ENCODE data around the gene RANGRF.

RANGRF gene

GRCh38 chr17:8282345-8282744 is 6.1 kb upstream of the RANGRF start:
- H3K4me3 ChIP-seq (ENCODE audit: low read length) = no peak overlapping the region
- no peak overlapping the region for H3K27ac ChIP-seq (ENCODE audit: low read depth, low read length)
- no peaks in the 10 kb centered on the region for H3K79me2 ChIP-seq (ENCODE audit: control insufficient read depth, low read length)
- no peaks in the 10 kb centered on the region for H3K27me3 ChIP-seq (ENCODE audit: control insufficient read depth, low read length)
- H3K36me3 ChIP-seq (ENCODE audit: control insufficient read depth, low read length) = no peaks in the 10 kb centered on the region
- peaks cover 13% of the 10 kb centered on the region for H3K4me1 ChIP-seq (ENCODE audit: control insufficient read depth, low read length)
- H3K4me2 ChIP-seq (ENCODE audit: low read length) = no peak overlapping the region
- no peaks in the 10 kb centered on the region for H4K20me1 ChIP-seq (ENCODE audit: control insufficient read depth, insufficient read depth, low read depth, low read length)
- TF ChIP-seq CTCF (IDR thresholded peaks at IDR 0.05; ENCODE audit: low read depth, low read length, poor library complexity, severe bottlenecking) (no peak), EZH2phosphoT487 (IDR thresholded peaks at IDR 0.05; ENCODE audit: borderline replicate concordance, low read length) (no peak)
- no peaks in the 10 kb centered on the region for H3K9me2 ChIP-seq (replicated peaks; ENCODE audit: control insufficient read depth, low read length)
- H3F3A ChIP-seq (ENCODE audit: control insufficient read depth, insufficient read depth) = no peaks in the 10 kb centered on the region
- no peaks in the 10 kb centered on the region for H3K9me3 ChIP-seq (ENCODE audit: control insufficient read depth, insufficient read depth, low read length)

GRCh38 chr17:8283356-8283755 is 5.1 kb upstream of the RANGRF start:
- no peak overlapping the region for H3K4me3 ChIP-seq (ENCODE audit: low read length)
- no peak overlapping the region for H3K4me2 ChIP-seq (ENCODE audit: low read length)
- TF ChIP-seq EZH2phosphoT487 (IDR thresholded peaks at IDR 0.05; ENCODE audit: borderline replicate concordance, low read length) (no peak), CTCF (IDR thresholded peaks at IDR 0.05; ENCODE audit: low read depth, low read length, poor library complexity, severe bottlenecking) (no peak)

GRCh38 chr17:8284126-8284525 is 4.3 kb upstream of the RANGRF start:
- Histone ChIP-seq H3K4me2 (ENCODE audit: low read length) (no peak overlapping the region), H3K9me2 (replicated peaks; ENCODE audit: control insufficient read depth, low read length) (no peaks in the 10 kb centered on the region), H3K4me1 (ENCODE audit: control insufficient read depth, low read length) (peaks cover 19% of the 10 kb centered on the region), H3K36me3 (ENCODE audit: control insufficient read depth, low read length) (peaks cover 1% of the 10 kb centered on the region), H3F3A (ENCODE audit: control insufficient read depth, insufficient read depth) (no peaks in the 10 kb centered on the region), H3K27ac (ENCODE audit: low read depth, low read length) (no peak overlapping the region), H3K4me3 (ENCODE audit: low read length) (no peak overlapping the region), H3K79me2 (ENCODE audit: control insufficient read depth, low read length) (peaks cover 5% of the 10 kb centered on the region), H3K27me3 (ENCODE audit: control insufficient read depth, low read length) (no peaks in the 10 kb centered on the region), H4K20me1 (ENCODE audit: control insufficient read depth, insufficient read depth, low read depth, low read length) (no peaks in the 10 kb centered on the region), H3K9me3 (ENCODE audit: control insufficient read depth, insufficient read depth, low read length) (no peaks in the 10 kb centered on the region)
- TF ChIP-seq EZH2phosphoT487 (IDR thresholded peaks at IDR 0.05; ENCODE audit: borderline replicate concordance, low read length) = no peak
- no peak for TF ChIP-seq CTCF (IDR thresholded peaks at IDR 0.05; ENCODE audit: low read depth, low read length, poor library complexity, severe bottlenecking)

More at GRCh38 chr17:8283356-8283755, 5.1 kb upstream of the RANGRF start:
- H3F3A ChIP-seq (ENCODE audit: control insufficient read depth, insufficient read depth) = no peaks in the 10 kb centered on the region
- no peaks in the 10 kb centered on the region for H3K36me3 ChIP-seq (ENCODE audit: control insufficient read depth, low read length)
- H3K4me1 ChIP-seq (ENCODE audit: control insufficient read depth, low read length) = peaks cover 19% of the 10 kb centered on the region
- no peaks in the 10 kb centered on the region for H3K9me2 ChIP-seq (replicated peaks; ENCODE audit: control insufficient read depth, low read length)
- no peaks in the 10 kb centered on the region for H4K20me1 ChIP-seq (ENCODE audit: control insufficient read depth, insufficient read depth, low read depth, low read length)
- no peak overlapping the region for H3K27ac ChIP-seq (ENCODE audit: low read depth, low read length)
- no peaks in the 10 kb centered on the region for H3K27me3 ChIP-seq (ENCODE audit: control insufficient read depth, low read length)
- H3K79me2 ChIP-seq (ENCODE audit: control insufficient read depth, low read length) = no peaks in the 10 kb centered on the region
- no peaks in the 10 kb centered on the region for H3K9me3 ChIP-seq (ENCODE audit: control insufficient read depth, insufficient read depth, low read length)
